T follicular helper cell (primary cell): ENCODE results near the gene MTCL1.

Source experiments
- DNase-seq: peaks from one replicate; pipeline ENCODE4 v3.0.0-alpha.2; 2020; ENCODE audit warnings: low read depth

Gene MTCL1

DNA sequence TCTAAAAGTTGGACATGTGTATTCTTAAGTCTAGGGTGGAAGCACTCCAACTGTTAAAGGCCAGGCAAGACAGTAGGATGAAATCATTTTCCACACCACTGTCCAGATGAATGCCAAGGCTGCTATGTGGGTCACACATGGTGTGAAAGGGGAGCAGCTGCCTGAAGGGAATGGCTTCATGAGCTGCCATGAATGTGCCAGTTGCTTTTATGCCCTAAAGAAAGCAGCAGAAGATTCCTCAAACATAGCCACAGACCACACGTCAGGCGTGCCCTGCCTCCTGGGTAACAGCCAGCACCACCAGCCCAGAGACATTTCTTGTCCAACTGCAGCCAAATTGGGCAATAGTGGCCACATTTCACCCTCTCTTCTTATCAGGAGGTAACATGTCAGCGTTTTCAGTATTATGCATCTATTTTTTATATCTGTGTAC, 130.2 kb downstream of the MTCL1 start:
- DNase-seq = no peak

- DNase-seq = no peak
Observed at GRCh38 chr18:8839281-8839680, 133.9 kb downstream of the MTCL1 start.

GRCh38 chr18:8841781-8842485, 136.6 kb downstream of the MTCL1 start:
- DNase-seq = no peak

- DNase-seq = no peak
Observed at GRCh38 chr18:8842506-8842905, 137.2 kb downstream of the MTCL1 start.

DNA sequence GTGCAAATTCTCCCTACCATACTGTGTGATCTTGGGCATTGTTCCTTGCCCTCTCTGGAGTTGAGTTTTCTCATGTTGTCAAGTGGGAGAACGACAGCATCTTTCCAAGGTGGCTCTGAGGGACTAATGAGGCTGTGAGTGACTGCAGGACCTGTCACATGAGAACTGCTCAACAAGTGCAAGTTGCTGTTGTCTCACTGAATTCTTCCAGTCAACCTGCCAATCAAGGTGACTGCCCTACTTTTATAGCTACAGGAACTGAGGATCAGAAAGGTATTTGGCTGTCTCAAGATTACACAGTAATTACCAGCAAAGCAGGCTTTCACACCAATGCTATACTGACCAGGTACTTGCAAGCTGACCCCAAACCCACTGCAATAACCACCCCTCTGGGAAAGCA, 137.6 kb downstream of the MTCL1 start:
- no peak for DNase-seq

DNA sequence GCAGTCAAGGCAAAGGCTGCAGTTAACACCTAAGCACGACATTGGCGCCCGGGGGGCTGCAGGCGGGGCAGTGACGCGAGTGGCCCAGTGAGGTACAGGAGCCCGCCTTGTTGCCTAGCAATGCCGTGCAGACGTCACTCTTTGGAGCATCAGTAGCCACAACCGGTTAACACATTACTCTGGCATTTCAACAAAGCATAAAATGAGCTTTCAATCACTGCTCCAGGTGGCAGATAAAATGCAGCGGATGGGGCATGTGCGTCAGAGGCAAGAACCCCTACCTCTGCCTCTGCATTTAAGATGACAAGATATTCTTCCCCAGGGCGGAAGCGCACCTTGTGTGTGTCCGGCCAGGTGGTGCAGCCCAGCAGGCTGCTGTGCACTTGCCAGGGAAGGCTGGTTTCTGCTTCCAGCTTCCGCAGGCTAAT, 139.4 kb downstream of the MTCL1 start:
- no peak for DNase-seq

- DNase-seq = no peak
Observed at GRCh38 chr18:8845506-8845905, 140.2 kb downstream of the MTCL1 start.

DNA sequence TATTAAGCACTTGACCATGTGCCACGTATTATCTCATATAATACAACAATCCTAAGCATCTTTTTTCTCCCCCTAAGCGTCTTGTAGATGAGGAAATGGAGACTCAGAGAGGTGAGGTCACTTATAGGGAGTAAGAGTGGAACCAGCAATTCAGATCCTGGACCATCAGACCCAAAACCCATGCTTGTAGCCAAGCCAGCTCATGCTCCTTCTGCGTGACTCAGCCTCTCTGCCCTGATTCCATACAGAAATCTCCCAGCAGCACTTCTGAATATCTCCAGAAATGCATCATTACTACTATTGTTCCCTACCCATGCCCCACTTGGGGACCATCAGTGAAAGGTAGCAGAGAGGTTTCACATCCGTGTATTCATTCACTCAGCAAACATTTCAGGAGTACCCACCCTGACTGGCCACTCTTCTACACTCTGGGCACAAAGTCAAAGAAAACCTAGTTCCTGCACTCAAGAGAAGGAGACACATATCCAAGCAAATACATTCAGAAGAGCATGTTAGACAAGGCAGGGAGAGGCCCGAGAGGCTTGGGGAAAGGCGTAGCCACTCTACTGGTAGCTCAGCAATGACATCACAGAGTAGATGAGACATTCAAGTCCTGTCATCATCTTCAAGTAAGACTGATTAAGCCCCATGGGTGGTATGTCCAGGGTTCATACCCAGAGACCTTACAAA, 141.9 kb downstream of the MTCL1 start:
- DNase-seq = no peak

GRCh38 chr18:8847900-8848299, 142.5 kb downstream of the MTCL1 start:
- DNase-seq = no peak

GRCh38 chr18:8848541-8848940, 143.2 kb downstream of the MTCL1 start:
- DNase-seq = no peak

DNA sequence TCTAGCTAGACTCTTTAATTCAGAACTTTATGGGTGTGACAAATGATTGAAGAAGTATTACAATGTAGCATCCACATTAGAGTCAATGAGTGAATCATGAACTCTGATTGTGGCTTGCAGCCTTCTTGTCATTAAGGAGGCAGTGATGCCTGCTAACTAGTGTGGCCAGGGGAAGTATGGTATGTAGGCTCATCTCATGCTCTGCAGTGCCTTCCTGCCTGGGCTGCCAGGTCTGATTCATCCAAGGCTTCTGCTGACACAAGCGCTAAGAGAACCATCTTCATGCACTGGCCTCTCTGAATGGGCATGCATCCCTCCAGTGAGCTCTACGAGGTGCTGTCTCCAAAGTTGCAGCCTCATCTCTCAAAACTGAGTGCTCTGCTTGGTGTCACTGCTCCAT, 144.3 kb downstream of the MTCL1 start:
- DNase-seq = no peak

GRCh38 chr18:8851659-8852058, 146.3 kb downstream of the MTCL1 start:
- no peak for DNase-seq

- no peak for DNase-seq
Observed at GRCh38 chr18:8854550-8854949, 149.2 kb downstream of the MTCL1 start.

- DNase-seq = no peak
Observed at GRCh38 chr18:8854962-8855361, 149.6 kb downstream of the MTCL1 start.

DNA sequence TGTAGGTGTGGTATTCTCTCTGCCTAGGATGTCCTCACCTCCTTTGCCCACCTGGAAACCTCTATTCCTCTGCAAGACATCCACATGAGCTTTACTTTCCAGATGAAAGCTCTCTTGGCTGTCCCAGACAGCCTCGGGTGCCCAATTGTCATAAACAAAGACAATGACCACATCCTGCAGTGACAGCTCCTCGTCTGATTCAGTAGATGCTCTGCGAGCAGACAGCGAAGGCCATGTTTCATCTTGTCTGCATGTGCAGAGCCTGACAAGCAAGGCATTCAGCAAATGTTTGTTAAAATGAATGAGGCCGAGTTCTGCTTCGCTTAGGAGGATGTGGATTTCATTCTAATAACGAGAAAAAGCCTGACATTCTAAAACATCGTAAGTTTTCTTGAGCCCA, 150.9 kb downstream of the MTCL1 start:
- DNase-seq = no peak

- DNase-seq = no peak
Observed at GRCh38 chr18:8856769-8857393, 151.5 kb downstream of the MTCL1 start.

- no peak for DNase-seq
Observed at GRCh38 chr18:8857806-8858205, 152.4 kb downstream of the MTCL1 start.

DNA sequence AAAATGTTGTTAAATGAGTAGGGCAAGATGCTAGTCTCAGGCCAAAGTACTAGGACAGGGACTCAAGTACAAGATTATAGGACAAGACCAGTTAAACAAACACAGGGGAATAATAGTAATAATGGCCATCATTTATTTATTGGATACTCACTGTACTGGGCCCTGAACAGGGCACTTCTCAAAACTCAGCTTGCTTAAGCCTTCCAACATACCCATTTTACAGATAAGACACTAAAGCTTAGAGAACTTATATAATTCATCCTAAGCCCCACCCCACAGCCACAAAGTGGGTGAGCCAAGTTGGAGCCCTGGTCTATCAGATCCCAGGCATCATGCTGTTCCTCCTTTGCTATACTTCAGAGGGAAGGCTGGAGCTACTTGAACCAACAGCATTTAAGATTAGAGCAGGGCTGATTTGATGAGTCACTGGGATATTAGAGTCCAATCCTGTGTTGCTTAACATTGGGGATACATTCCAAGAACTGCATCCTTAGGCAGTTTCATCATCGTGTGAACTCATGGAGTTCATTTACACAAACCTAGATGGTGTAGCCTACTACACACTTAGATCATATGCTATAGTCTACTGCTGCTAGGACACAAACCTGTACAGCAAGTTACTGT, 153.6 kb downstream of the MTCL1 start:
- no peak for DNase-seq

DNA sequence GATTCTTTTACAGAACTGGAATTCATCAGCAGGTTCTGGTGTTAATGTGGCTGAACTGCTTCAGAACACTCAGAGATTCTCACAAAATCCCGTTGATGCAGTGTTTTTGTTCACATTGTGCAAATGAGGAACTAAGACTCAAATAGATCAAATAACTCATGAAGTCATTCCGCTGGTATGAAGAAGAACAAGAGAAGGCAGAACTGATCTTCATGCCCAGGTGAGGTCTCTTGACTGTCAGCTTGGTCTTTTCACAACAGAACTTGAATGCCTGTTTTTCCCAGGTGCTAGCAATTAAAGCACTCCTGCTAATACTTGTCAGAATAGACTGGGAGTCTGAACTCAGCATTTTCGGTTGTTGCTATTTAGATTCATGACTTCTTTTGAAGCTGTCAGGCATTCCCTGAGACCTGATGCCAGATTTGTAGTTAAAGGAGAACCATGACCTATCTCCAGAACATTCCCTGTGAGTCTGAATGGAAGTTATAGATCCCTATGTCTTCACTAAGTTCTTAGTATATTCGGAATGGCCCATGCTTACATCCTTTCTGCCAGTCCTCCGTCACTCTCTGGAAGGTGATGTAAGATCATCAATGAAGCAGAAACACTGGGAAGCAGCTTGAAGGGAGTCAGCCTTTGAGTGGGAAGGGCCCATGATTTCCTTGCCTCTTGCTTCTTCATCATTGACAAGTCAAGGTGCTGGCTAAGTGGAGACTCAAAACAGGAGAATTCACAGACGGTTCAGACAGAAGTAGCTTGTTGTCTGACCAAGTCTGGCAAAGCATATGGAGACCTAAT, 155.7 kb downstream of the MTCL1 start:
- no peak for DNase-seq

GRCh38 chr18:8863427-8863826, 158.1 kb downstream of the MTCL1 start:
- DNase-seq = no peak

GRCh38 chr18:8865934-8866333, 160.6 kb downstream of the MTCL1 start:
- no peak for DNase-seq

DNA sequence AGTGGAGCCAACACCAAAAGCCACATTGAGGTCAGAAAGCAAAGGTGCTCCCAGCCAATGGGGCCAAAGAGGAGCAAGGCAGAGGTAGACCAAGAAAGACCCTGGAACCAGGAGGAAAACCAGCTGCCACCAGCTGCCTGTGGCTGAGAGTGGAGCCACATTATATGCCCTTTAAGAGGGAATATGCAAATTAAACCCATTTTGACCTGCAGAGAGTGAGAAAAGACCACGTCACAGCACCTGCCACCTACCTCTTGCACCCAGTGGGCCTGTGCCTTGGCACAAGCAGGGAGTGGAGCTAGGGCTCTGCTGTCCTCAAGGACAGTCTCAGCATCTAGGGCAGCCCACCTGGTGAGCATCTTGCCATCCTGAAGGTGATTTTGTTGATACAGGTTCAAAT, 161.3 kb downstream of the MTCL1 start:
- no peak for DNase-seq
